Vagina (tissue), 2 donors: ENCODE results near the gene CYP4F12. TPM values are rescaled to one million over a fixed set of nuclear protein-coding genes. Genes with fewer than 3 reads are reported as not detected.

Experiments
- DNase-seq, 2 donors: peaks; one replicate each; pipeline ENCODE4 v3.0.0-alpha.2; 2017; ENCODE audit errors: extremely low spot score in 2 of 2
- H3K27ac ChIP-seq: fragments of 200-600 bp; sonication (generic); one replicate; pipeline ENCODE4 v1.5.1; 2019
- H3K27me3 ChIP-seq: fragments of 200-600 bp; sonication (generic); one replicate; pipeline ENCODE4 v1.5.1; 2019
- H3K36me3 ChIP-seq, 2 donors: fragments of 200-600 bp; sonication (generic); one replicate each; pipeline ENCODE4 v1.5.1; 2017 to 2019
- H3K4me1 ChIP-seq: fragments of 200-600 bp; sonication (generic); one replicate; pipeline ENCODE4 v1.5.1; 2019
- H3K4me3 ChIP-seq, 2 donors: fragments of 200-600 bp; sonication (generic); 1 replicate in 1 of 2; 2 replicates in 1 of 2; pipeline ENCODE4 v1.5.1; 2016 to 2019
- H3K9me3 ChIP-seq: fragments of 200-600 bp; sonication (generic); one replicate; pipeline ENCODE4 v1.5.1; 2019
- POLR2A ChIP-seq, 2 donors: fragments of 450-650 bp; IDR thresholded peaks; one replicate each; pipeline ENCODE4 v1.6.1; 2017; ENCODE audit warnings: antibody characterized with exemption in 2 of 2, mild to moderate bottlenecking in 2 of 2, moderate library complexity in 2 of 2
- POLR2AphosphoS5 ChIP-seq, 2 donors: sonication (generic); formaldehyde crosslinking; IDR thresholded peaks; one replicate each; pipeline ENCODE4 v1.9.0; 2017; ENCODE audit warnings: antibody characterized with exemption in 2 of 2, mild to moderate bottlenecking in 2 of 2, low read depth in 1 of 2; ENCODE audit not compliant: insufficient read depth in 1 of 2
- intact Hi-C: fragments of 100-400 bp; cut with DNase I; formaldehyde crosslinking; loops from one replicate; pipeline ENCODE4 v1.15.1; 2023
- total RNA-seq: library from RNA; depleted of rRNA; stranded (reverse); fragments of >200 nt; gene quantifications from one replicate; pipeline ENCODE4 v1.2.3, GENCODE V29; 2016
- TF ChIP-seq, protein P1 (sequence below), 3 experiments: fragments of 450-650 bp in 2 of 3; fragments of 200-600 bp in 1 of 3; sonication (generic) in 1 of 3; IDR thresholded peaks; one replicate each; pipeline ENCODE4 v1.5.1; 2017 to 2019; ENCODE audit warnings: antibody characterized with exemption in 3 of 3, mild to moderate bottlenecking in 2 of 3, moderate library complexity in 2 of 3

The CYP4F12 gene
- total RNA-seq, 1 donor from 2014 or later = 76.1 TPM

DNA sequence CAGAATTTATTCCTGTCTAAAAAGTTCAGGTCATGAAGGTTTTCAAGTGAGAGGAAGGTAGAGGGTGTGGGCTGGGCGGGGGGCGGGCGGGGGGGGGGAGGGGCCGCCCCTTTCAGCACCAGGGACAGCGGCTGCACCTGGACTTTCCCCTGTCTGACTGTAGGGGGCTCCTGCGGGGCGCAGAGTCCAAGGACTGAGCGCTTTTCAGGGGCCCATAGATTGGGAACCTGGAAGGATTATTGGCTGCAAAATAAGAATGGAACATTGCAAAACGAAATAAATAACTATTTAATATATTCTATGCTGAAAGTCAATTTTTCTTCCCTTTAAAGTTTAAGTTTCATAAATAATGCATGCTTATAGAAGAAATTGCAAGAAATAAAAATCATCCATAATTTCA lies 41.1 kb upstream of the CYP4F12 start:
- no peaks in the 10 kb centered on the region for H3K9me3 ChIP-seq
- no peak for DNase-seq
- no peak for TF ChIP-seq POLR2AphosphoS5 (IDR thresholded peaks at IDR 0.05; ENCODE audit: insufficient read depth in 1 of 2, low read depth in 1 of 2)
- TF ChIP-seq, protein P1, sequence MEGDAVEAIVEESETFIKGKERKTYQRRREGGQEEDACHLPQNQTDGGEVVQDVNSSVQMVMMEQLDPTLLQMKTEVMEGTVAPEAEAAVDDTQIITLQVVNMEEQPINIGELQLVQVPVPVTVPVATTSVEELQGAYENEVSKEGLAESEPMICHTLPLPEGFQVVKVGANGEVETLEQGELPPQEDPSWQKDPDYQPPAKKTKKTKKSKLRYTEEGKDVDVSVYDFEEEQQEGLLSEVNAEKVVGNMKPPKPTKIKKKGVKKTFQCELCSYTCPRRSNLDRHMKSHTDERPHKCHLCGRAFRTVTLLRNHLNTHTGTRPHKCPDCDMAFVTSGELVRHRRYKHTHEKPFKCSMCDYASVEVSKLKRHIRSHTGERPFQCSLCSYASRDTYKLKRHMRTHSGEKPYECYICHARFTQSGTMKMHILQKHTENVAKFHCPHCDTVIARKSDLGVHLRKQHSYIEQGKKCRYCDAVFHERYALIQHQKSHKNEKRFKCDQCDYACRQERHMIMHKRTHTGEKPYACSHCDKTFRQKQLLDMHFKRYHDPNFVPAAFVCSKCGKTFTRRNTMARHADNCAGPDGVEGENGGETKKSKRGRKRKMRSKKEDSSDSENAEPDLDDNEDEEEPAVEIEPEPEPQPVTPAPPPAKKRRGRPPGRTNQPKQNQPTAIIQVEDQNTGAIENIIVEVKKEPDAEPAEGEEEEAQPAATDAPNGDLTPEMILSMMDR (IDR thresholded peaks at IDR 0.05) = no peak
- TF ChIP-seq POLR2A (IDR thresholded peaks at IDR 0.05) = no peak
- H3K4me3 ChIP-seq = no peak overlapping the region
- H3K36me3 ChIP-seq = no peaks in the 10 kb centered on the region
- no peak overlapping the region for H3K27ac ChIP-seq
- no peaks in the 10 kb centered on the region for H3K27me3 ChIP-seq
- H3K4me1 ChIP-seq = no peaks in the 10 kb centered on the region
- intact Hi-C loops = loop anchor here (10.0 kb wide), 1 partner anchor 243 kb away; no protein-coding TSS in a partner anchor

DNA sequence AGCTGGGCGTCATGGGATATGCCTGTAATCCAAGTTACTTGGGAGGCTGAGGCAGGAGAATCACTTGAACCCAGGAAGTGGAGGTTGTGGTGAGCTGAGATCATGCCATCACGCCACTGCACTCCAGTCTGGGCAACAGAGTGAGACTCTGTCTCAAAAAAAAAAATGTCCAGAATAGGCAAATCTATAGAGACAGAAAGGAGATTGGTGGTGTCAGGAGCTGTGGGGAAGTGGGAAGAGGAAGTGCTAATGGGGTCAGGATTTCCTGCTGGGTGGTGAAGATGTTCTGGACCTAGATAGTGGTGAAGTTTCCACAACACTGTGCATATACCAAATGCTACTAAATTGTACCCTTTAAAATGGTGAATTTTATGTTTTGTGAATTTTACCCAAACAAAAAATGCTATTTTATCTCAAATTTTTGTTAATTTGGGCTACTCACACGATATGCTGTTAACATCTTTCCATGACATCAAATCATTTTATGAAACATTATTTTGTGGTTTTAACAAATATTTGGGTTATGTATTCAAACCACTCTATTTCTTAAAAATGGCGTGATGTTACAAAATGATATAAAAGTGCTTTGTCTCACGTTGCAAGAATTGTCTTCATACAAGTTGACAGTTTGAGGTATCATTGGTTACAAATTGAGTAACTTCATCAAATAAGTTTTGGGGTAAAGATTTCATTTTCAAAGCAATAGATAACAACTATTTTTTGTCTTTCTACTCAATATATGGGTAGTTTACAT lies 39.6 kb upstream of the CYP4F12 start:
- Histone ChIP-seq H3K4me1 (no peaks in the 10 kb centered on the region), H3K27me3 (no peaks in the 10 kb centered on the region), H3K9me3 (no peaks in the 10 kb centered on the region), H3K4me3 (no peak overlapping the region), H3K27ac (no peak overlapping the region), H3K36me3 (no peaks in the 10 kb centered on the region)
- DNase-seq = no peak
- TF ChIP-seq POLR2AphosphoS5 (IDR thresholded peaks at IDR 0.05; ENCODE audit: insufficient read depth in 1 of 2, low read depth in 1 of 2) (no peak), POLR2A (IDR thresholded peaks at IDR 0.05) (no peak)
- TF ChIP-seq, protein P1 (IDR thresholded peaks at IDR 0.05) = no peak
- intact Hi-C loops = loop anchor here (10.0 kb wide), 1 partner anchor 242 kb away; no protein-coding TSS in a partner anchor

DNA sequence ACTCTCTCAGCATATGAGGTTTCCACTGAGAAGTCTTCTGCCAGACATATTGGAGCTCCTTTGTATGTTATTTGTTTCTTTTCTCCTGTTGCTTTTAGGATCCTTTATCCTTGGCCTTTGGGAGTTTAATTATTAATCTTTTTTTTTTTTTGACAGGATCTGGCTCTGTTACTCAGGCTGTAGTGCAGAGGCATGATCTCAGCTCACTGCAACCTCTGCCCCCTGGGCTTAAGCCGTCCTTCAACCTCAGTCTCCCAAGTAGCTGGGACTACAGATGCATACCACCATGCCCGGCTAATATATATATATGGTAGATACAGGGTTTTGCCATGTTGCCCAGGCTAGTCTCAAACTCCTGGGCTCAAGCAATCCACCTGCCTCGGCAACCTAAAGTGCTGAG lies 38.8 kb upstream of the CYP4F12 start:
- Histone ChIP-seq H3K9me3 (no peaks in the 10 kb centered on the region), H3K36me3 (no peaks in the 10 kb centered on the region), H3K4me1 (no peaks in the 10 kb centered on the region), H3K27me3 (no peaks in the 10 kb centered on the region), H3K27ac (no peak overlapping the region), H3K4me3 (no peak overlapping the region)
- intact Hi-C loops = loop anchor here (10.0 kb wide), 1 partner anchor 241 kb away; no protein-coding TSS in a partner anchor
- DNase-seq = no peak
- TF ChIP-seq, protein P1 (IDR thresholded peaks at IDR 0.05) = no peak
- TF ChIP-seq POLR2AphosphoS5 (IDR thresholded peaks at IDR 0.05; ENCODE audit: insufficient read depth in 1 of 2, low read depth in 1 of 2) (no peak), POLR2A (IDR thresholded peaks at IDR 0.05) (no peak)

DNA sequence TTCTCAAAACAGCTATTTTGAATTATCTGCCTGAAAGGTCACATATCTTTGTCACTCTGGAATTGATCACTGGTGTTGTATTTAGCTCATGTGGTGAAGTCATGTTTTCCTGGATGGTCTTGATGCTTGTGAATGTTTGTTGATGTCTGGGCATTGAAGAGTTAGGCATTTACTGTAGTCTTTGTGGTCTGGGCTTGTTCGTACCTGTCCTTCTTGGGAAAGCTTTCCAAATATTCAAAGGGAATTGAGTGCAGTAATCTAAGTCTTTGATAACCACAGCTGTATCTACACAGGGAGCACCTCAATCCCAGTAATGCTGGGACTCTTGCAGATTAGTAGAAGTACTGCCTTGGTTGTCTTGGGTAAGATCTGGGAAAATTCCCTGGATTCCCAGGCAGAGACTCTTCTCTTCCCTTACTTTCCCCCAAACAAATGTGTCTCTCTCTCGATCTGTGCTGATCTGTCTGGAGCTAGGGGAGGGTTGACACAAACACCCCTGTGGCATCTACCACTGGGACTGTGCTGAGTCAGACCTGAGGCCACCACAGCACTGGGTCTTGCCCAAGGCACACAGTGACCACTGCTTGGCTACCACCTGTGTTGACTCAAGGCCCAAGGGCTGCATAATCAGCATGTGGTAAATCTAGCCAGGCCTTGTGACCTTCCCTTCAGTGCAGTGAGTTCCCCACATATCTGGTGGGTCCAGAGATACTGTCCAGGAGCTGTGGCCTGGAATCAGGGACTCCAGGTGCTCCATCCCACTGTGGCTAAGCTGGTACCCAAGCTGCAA lies 37.7 kb upstream of the CYP4F12 start:
- intact Hi-C loops = loop anchor here (10.0 kb wide), 1 partner anchor 240 kb away; no protein-coding TSS in a partner anchor
- DNase-seq = no peak
- Histone ChIP-seq H3K27me3 (no peaks in the 10 kb centered on the region), H3K4me3 (no peak overlapping the region), H3K27ac (no peak overlapping the region), H3K36me3 (no peaks in the 10 kb centered on the region), H3K4me1 (peaks cover 5% of the 10 kb centered on the region), H3K9me3 (no peaks in the 10 kb centered on the region)
- no peak for TF ChIP-seq POLR2AphosphoS5 (IDR thresholded peaks at IDR 0.05; ENCODE audit: insufficient read depth in 1 of 2, low read depth in 1 of 2)
- TF ChIP-seq, protein P1 (IDR thresholded peaks at IDR 0.05) = no peak
